NCI-H82 treated with DMSO at 0.1 percent for 48 hours (cell line): ENCODE results near the gene EPYC.

Source experiments
- DNase-seq: peaks from one replicate; lab custom pipeline; 2025; ENCODE audit not compliant: unreplicated experiment; lab: John Stamatoyannopoulos, UW

EPYC gene

GRCh38 chr12:90959032-90959431, 45.7 kb downstream of the EPYC start:
- DNase-seq, result no peak

DNA sequence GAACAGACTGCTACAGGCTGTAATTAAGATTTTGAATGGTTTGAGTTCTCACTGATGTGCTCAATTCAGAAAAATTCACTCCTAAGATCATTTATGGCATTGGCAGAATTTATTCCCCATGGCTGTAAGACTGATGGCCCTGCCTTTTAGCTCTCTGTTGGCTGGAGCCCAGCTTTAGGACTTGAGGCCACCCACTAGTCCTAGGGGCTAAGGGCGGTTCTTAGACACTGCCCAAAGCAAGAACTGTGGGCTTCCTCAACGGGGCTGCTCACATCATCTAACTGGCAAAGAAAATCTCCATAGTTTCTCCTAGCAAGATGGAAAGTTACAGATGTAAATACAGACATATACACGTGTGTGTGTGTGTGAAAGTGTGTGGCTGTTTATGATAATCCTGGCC, 46.4 kb downstream of the EPYC start:
- DNase-seq, result no peak

DNA sequence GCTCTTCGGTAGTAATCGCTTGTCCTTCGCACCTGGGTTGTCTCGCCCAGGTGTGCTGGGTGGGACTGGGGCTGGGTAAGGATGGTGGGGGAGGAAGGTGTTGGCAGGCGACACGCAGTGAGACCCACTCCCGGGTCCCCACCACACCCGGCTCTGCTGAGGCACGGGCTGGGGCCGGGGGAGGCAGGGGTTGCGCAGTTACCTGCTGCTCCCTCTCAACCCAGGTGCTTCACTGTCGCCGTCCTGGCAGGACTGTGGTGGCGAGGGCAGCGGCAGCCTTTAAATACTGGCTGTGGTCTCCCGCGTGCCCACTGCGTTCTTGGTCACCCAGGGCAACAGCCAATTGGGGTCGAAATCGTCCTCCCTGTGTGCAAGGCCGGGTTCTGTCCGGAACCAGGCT, 49.9 kb downstream of the EPYC start, which contains the start of gene CCER1:
Gene CCER1 (minus strand): TSS at position 256 of the 400 bp plus-strand sequence. CDS start 434 bp downstream, outside the sequence.
- no peak for DNase-seq

DNA sequence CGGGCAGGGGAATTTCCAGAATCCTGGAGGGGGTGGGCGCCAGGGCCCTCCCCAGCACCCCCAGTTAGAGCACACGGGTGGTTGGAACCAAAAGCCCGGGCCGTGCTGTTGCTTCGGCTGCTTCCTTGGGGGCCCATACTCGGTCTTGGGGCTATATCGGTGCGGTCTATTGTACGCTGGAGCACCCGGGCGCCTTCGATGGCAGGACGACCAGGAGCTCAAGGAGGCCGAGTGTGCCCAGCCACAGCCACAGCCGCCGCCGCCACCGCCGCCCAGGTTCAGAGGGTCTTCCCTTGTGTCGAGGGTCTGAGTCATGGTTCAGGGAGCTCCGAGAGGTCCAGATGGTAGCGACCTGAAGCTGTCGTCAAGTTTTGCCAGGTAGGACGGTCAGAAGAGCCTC, 50.3 kb downstream of the EPYC start:
- DNase-seq, result no peak

DNA sequence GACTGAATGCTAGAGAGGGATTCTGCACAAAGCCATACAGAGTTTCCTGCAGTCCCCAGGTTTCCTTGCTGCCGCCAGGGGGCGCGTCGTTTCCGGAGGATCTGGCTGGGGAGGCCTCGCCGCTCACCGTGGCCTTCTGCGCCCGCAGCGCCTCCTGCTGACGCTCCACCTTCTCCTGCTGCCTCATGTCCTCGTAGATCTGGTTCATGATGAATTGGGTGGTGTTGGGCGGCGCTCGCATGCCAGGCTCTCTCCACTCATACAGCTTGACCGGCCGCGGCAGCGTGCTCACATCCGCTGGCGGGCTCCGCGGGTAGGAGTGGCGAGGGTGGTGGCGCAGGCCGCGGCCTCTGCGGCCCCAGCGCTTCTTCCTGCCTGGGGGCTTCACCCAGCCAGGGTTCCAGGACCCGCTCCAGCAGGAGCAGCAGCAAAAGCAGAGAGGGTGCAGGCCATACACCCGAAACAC, 50.8 kb downstream of the EPYC start:
- DNase-seq, result no peak

DNA sequence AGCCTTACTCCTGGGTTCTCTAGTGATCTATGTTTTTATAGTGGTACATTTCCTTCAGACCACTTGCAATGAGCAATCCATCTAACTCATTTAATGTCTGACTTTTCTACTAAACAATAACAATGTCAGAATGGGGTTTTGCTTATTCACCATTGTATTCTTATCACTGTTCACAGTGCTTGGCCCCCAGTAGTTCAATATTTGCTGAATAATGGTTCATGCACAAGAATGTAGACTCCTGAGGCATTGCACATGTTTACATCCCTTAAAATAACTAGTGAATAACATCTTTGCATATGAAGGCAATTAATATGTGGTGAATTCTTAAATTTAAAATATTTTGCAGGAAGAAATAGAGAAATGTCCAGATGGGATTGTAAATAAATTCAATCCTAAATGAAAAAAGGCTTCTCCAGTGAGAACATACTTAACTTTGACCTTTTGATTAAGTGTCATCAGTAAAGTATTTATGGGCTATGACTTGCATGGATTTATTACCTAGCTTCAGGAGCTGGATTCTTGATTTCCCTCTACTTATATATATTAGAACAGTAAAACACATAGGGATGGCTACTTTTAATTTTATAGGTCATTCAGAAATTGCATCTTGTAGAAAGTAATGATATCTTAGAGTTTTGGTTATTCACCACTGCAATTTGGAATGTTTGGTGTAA, 53.2 kb downstream of the EPYC start:
- no peak for DNase-seq

- DNase-seq, result no peak
Measured at GRCh38 chr12:90947869-90948268, 56.9 kb downstream of the EPYC start.

- peak; percentile 8 for DNase-seq
Measured at GRCh38 chr12:90945070-90945649, 59.6 kb downstream of the EPYC start.

DNA sequence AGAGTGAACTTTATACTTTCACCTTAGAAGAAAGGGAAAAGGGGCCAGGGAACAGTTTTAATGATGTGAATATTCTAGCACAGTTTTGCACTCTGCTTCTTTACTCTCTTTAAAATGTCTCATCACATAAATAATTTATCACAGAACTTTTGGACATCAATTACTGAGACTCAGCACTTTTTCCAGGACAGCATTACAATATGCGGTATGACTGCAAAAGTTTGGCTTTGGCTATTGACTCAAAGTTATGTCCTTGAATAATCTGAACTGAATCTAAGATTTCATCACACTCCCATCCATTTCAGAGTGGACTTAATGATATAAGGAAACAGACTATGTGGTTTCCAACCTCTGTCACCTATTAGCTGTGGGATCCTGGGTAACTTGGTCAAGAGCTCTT, 61.5 kb downstream of the EPYC start:
- no peak for DNase-seq

DNA sequence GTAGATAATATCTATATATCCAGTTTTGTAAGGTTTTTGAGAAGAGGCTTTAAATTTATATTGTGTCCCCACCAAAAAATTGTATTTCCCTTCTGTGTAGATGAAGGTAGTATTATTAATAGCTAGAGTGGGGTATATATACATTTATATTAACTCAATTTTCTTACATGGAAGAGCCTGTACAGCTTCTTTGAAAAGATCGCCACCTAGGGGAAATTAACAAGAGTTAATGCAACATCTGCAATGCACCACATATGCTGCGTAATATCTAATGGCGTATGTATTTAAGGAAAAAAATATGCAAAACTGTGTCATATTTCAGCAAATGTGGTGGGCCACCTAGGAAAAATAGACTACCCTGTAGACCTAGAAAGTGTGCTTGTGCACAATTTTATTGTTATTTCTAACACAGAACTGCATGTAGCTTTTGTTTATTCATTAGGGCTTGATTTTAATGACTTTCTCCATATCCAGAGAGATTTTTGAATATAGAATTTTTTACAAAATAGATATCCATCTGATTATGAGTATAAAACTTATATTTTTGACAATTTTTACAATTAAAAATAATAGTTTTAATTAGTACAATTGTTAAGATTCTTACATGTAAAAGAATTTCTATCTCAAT, 63.8 kb downstream of the EPYC start:
- DNase-seq, result peak; percentile 65

GRCh38 chr12:90939382-90939781, 65.4 kb downstream of the EPYC start:
- DNase-seq, result no peak

DNA sequence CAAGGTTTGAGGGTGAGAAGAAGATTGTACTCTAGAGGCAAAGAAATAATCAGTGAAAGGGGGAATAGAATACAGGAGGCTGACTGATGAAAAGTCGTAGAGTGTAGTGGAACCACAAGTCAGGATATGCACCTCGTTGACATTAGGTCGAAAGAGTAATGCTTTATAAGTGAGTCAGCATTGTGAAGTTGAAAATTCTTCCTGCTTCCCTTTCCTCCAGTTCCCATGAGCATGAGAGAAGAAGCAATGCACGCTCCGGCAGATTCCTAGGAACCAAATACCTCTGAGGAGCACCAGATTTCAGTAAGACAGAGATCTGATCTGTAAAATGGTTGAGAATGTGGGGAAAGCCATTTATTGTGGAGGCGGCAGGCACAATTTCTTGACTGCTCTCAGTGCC, 66.3 kb downstream of the EPYC start:
- DNase-seq, result no peak

DNA sequence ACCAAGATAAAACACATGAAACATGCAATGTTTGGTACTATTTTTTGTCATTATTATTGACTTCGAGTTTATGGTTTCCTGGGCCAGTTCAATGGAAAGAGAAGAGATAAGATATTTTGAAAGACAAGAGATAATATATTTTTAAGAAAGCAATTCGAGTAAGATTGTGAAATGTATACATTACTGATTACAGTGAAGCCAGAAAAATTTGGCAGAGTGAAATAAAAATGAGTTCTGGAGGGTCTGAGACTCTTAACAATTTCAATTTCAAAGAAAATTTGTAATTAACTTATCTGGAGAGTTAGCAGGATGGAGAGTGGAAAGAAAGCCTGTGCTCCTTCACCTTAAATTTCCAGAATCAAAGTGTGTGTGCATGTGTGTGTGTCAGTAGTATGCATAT, 67.1 kb downstream of the EPYC start:
- DNase-seq, result no peak

DNA sequence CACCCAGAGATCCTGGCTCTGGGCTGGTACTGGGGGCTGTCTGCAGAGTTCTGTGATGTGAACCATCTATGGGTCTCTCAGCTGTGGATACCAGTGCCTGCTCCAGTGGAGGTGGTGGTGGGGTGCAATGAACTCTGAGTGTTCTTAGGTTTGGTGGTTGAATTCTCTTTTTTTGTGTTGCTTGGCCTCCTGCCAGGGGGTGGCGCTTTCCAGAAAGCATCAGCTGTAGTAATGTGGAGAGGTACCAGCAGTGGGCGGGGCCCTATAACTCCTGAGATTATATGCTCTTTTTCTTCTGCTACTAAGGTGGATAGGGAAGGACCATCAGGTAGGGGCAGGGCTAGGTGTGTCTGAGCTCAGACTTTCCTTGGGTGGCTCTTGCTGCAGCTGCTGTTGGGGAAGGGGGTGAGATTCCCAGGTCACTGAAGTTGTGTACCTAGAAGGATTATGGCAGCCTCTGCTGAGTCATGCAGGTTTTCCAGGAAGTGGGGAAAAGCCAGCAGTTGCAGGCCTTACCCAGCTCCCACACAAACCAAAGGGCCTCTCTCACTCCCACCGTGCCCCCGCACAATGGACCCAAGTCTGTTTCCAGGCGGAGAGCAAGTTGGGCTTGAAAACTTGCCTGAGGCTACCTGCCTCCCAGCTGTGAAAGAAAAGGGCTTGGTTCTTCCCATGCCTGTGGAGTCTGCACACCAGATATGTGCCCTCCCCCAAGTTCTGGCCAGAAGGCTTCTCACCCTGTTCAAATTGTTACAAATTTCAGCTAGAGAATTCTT, 68.4 kb downstream of the EPYC start:
- no peak for DNase-seq

GRCh38 chr12:90925562-90925961, 79.2 kb downstream of the EPYC start:
- DNase-seq, result no peak

DNA sequence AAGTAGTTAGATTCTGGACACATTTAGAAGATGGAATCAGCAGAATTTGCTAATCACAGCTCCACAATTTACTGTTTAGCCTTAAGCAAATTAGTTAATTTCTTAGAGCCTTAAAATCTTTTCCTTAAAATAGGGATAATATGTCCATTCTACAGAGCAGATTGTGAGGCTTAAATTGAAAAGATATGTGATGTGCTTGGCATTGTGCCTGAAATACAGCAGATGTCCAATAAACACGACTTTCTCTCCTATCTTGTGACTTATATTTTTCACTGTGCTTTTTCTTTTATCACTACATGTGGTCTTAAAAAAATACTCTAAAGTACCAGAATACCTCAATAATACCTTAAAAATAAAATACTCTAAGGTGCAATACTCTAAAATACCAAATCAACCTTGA, 80.4 kb downstream of the EPYC start:
- no peak for DNase-seq

DNA sequence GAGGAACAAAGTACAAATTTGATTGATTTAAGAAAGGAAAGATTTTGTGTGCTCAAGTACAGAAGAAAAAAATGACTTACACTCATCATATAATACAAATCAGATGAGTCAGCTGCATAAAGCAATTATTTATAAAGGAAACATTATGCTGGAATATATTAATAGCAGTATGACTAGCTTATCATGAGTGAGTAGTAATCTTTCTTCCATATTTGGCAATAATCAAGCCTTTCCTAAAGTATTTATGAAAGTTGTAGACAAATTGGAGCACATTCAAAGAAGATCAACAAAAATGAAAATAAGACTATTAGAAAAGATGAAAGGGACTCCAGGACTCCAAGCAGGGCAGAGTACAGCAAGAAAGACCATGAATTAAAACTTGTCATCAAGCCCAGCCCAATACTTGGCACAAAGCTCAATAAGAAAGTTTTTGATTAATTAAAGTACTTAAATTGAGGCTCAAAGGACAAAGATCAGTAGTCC, 82.6 kb downstream of the EPYC start:
- DNase-seq, result no peak

DNA sequence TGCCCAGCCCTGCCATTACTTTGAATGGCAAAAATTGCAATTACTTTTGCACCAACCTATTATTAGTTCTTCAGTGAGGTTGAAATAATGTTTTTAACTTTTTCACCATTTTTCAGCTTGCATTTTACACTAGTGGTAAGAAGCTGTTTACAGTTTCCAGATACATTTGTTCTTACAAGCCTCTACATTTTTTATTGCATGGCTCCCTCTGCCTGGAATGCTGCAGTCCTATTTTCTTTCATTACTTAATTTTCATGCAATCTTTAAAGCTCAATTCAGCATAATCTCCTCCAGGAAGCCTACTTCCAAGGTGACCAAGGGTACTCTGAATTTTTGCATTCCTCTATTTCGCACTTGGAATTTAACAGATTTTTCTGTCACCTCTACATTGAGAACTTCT, 83.2 kb downstream of the EPYC start:
- no peak for DNase-seq

DNA sequence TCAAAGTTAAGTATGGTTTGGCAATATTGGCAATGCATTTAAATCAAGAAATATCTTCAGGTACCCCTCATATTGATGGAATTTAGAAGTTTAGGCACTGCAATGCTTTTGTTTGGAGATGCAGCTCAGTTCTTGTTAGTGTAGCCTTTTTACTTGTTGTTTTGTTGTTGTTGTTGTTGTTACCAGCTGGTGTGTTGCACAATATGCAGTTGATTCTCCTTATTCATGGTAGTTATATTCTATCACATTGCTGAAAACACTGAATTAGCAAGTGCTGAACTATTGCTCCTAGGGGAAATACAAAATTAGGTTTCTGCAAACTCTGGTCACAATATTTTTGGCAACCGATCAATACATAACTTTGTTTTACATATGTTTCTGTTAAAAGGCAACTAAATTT, 84.5 kb downstream of the EPYC start:
- DNase-seq, result no peak

DNA sequence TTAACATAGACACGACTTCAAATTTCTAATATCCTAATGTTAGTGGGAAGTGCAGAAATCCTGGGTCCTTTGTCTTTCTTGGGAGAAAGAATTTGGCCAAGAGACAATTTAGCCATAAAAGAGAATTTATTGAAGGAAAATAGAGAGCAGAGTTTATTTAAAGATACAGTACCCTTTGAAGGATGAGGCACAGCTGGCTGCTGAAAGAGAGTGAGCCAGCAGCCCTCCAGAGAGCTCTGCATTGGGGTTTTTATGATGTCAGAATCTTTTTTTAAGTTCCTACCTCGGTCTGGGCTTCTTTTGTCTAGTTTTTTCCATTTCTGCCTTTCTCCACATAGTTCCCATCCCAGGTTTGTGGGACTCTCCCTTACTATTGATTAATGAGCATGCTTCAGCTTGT, 87.3 kb downstream of the EPYC start:
- DNase-seq, result no peak

GRCh38 chr12:90916516-90916915, 88.3 kb downstream of the EPYC start:
- DNase-seq, result no peak

DNA sequence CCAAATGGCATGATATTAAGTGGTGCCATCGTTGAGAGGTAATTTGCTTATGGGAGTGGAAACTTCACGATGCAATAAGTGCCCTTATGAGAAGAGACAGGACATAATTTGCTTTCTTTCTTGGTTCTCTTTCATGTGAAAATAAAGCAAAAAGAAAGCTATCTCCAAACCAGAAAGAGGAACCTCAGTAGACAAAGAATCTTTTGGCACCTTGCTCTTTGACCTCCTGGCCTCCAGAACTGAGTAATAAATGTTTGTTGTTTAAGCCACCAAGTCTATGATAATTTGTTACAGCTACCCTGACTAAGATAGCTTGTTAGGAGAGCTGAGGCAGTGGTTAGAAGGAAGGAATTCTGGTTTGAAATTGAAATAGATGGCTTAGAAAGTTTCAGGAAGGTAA, 89.4 kb downstream of the EPYC start:
- no peak for DNase-seq
